Astrocyte of the spinal cord (primary cell): Measurements from ENCODE around the gene RSAD2.
A peak's percentile ranks its signal among the peaks of the same experiment; 100 is the strongest.

Experiments
- DNase-seq: peaks from one replicate; pipeline ENCODE4 v3.0.0; 2011; ENCODE audit warnings: low read depth, low spot score
- H3K4me3 ChIP-seq: 2 replicates; pipeline ENCODE4 v1.5.1; 2011; ENCODE audit warnings: low read depth, mild to moderate bottlenecking, low read length, moderate library complexity
- CTCF ChIP-seq: IDR thresholded peaks from 2 replicates; pipeline ENCODE4 v1.5.1; 2012; ENCODE audit warnings: low read depth, mild to moderate bottlenecking, low read length, inconsistent platforms
- in situ Hi-C: cut with HindIII; loops from 2 replicates; pipeline ENCODE4 v1.10.0; 2017; ENCODE audit warnings: low sequenced_read_pairs

Gene RSAD2

GRCh38 chr2:6927753-6928152, 50.2 kb downstream of the RSAD2 start:
- H3K4me3 ChIP-seq = no peak overlapping the region
- no peak for DNase-seq
- in situ Hi-C loops = no loop called here
- no peak for TF ChIP-seq CTCF

- in situ Hi-C loops = no loop called here
- no peak for DNase-seq
- H3K4me3 ChIP-seq = no peak overlapping the region
- TF ChIP-seq CTCF = no peak
These were observed 50.9 kb downstream of the RSAD2 start for GRCh38 chr2:6928452-6928851.

GRCh38 chr2:6929196-6929819, 51.7 kb downstream of the RSAD2 start:
- in situ Hi-C loops = no loop called here
- H3K4me3 ChIP-seq = no peak overlapping the region
- no peak for TF ChIP-seq CTCF
- DNase-seq = peak; percentile 42

DNA sequence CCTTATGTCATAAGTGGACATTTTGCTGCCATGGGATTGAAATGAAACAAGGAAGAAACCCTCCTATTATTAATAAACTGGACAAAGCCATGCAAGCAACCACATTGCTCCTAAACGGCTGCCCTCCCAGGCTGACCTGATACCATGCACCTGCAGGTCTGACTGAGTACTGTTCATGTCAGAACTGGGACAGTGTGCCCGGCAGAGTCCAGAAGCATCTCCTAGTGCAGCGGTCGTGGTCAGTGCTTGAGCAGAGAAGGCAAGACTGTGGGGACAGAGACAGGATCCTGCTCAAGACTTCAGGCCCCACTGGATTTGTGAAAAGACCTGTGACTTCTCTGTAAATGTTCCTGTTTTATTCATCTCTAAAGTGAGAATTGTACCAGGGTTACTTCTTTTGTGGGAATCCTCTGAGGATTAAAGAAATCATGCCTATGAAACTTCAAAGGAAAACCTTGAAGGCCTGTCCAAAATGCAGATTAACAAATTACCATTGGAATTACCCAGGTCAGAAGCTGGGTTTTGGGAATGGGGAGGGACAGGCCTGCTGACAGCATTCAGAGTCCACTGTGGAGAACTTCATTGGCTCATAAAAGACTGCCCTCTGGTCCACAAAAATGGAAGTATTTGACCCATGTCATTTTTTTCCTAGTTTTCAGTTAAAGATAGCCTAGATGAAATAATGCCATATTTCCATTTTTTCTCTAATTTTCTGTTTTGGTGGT, 53.5 kb downstream of the RSAD2 start:
- H3K4me3 ChIP-seq = no peak overlapping the region
- no peak for TF ChIP-seq CTCF
- in situ Hi-C loops = no loop called here
- no peak for DNase-seq

DNA sequence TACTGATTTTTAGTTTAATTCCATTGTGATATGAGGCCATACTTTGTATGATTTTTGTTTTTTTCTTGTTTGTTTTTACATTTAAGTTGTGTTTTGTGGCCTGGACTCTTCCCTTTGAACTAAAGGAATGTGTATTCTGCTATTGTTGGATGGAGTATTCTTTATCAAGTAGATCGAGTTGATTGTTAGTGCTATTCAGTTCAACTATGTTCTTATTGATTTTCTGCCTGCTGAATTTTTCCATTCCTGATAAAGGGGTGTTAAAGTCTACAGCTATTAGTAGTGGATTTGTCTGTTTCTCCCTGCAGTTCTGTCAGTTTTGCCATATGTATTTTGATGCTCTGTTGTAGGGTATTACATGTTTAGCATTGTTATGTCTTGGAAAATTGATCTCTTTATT, 54.2 kb downstream of the RSAD2 start:
- in situ Hi-C loops = no loop called here
- H3K4me3 ChIP-seq = no peak overlapping the region
- TF ChIP-seq CTCF = no peak
- no peak for DNase-seq

GRCh38 chr2:6932206-6932605, 54.6 kb downstream of the RSAD2 start:
- no peak for DNase-seq
- in situ Hi-C loops = no loop called here
- no peak overlapping the region for H3K4me3 ChIP-seq
- TF ChIP-seq CTCF = no peak
